HuH-7.5 (cell line): ENCODE measurements around the gene NEK7.
A peak's percentile ranks its signal among the peaks of the same experiment; 100 is the strongest.

Source experiments
- DNase-seq: peaks from one replicate; pipeline ENCODE4 v3.0.0; 2011; ENCODE audit warnings: low spot score

Gene NEK7

GRCh38 chr1:198147216-198147615 is 9.6 kb upstream of the NEK7 start:
- DNase-seq = no peak

GRCh38 chr1:198150369-198150768 is 6.4 kb upstream of the NEK7 start:
- DNase-seq = no peak

DNA sequence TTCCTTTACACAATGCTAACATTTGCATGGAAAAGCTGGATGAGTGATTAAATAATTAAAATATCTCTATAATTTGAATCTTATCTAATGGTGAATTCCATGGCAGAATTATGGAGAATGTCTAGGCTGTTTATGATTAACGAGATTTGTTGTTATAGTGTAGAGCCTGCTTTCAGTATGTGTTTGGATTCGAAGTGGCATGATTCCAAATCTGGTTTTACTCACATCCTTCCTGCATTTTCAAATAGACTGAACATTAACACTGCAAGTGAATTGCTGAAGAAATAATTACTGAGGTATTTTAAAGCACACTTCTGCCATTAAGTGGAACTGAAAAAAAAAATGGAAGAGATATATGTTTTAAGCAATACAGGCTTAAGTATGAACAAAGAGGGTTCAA is 5.1 kb upstream of the NEK7 start:
- no peak for DNase-seq

GRCh38 chr1:198153103-198153502 is 3.7 kb upstream of the NEK7 start:
- no peak for DNase-seq

DNA sequence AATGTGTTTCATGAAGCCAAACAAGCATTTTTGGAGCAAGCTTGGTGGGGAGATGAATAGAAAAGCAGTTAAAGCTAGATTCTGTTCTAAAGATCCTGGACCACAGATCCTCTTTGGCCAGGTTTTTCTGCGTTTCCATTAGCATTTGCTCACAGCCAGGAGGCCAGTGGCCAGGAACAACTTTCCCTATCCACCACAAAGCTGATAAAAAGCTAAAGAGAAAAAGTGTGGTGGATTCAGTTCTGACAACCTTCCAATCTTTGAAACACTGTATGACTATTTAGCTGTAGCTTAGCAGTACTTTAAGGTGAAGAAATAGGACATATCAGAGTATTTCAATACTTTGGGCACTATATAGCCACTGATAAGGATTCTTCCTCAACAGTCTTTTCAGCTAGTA is 3.0 kb upstream of the NEK7 start:
- no peak for DNase-seq

- no peak for DNase-seq
Measured at GRCh38 chr1:198155253-198155652, 1.5 kb upstream of the NEK7 start.

GRCh38 chr1:198156111-198156744 is 570 bp upstream of the NEK7 start:
- DNase-seq = peak; percentile 63

- DNase-seq = peak; percentile 83
Measured at GRCh38 chr1:198157241-198157846, 546 bp downstream of the NEK7 start.

DNA sequence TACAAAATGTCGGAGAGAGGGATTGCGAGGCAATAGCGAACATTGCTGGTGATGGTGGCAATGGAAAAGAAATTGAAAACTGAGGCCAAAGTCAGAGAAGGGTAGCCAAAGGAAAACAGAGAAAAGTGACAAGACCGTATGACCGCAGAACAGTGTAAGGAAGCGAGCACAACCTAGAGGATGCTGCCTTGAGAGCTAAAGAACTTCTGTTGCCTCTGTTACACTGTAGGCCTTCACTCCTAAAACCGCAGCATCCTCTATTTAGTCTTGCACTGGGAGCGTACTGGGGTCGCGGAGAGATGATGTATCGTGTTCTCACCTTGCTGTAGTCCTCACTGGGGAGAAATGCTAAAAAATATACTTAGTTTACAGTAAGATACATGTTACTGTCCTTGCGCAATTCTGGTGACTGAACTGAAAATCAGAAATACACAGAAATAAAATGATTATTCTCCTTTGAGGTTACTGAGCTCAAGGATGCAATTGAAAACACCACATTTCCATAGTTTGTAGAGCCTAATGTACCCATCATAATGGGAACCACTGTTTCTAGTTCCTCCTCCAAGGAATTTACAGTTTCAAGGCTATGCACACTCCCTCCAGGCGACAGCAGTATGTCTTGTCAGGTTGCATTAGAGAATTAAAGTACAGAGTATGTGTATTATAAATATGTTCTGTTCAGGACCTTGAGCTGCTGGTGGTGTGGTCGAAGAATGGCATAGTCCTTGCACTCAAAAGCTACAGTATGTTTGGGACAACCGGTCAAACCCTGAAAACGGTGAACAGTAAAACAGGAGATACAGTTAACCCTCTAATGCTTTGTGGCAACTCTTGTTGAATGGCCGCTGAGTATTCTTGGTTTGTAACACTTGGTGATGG is 1.3 kb downstream of the NEK7 start:
- DNase-seq = no peak

- peak; percentile 86 for DNase-seq
Measured at GRCh38 chr1:198158735-198159589, 2.2 kb downstream of the NEK7 start.

DNA sequence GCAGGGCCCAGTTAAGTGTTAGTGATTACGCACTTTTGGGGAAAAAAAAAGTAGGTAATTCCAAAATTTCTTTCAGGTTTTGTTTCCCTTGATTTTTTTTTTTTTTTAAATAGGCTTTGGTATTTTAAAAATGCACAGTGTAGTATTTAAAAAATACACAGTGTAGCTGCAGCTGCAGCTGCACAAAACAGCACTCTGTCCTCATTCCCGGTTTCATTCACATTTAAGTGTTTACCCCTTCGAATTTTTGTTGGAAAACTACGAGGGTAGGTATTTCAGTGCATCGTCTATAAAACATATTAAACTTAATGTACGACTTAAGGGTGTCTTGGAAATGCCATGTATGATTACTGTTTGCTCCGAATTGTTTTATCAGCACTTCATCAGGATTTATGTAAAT is 3.4 kb downstream of the NEK7 start:
- no peak for DNase-seq

- no peak for DNase-seq
Measured at GRCh38 chr1:198160946-198161614, 4.3 kb downstream of the NEK7 start.

DNA sequence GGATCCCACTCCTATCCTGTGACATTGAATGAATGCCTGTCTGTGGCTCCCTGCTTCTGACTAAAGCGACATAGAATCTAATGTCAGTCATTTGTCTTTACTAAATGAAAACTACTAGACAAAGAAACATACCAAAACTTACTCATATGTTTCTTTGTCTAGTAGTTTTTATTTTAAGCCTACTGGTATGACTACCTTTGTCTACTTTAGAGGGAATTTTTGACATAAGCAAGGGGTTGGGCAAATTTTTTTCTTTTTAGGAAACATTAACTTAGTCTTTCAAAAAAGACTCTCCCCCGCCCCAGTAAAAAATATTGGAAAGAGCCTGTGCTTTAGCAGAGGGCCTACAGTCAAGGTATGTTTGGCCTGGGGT is 4.9 kb downstream of the NEK7 start:
- no peak for DNase-seq

DNA sequence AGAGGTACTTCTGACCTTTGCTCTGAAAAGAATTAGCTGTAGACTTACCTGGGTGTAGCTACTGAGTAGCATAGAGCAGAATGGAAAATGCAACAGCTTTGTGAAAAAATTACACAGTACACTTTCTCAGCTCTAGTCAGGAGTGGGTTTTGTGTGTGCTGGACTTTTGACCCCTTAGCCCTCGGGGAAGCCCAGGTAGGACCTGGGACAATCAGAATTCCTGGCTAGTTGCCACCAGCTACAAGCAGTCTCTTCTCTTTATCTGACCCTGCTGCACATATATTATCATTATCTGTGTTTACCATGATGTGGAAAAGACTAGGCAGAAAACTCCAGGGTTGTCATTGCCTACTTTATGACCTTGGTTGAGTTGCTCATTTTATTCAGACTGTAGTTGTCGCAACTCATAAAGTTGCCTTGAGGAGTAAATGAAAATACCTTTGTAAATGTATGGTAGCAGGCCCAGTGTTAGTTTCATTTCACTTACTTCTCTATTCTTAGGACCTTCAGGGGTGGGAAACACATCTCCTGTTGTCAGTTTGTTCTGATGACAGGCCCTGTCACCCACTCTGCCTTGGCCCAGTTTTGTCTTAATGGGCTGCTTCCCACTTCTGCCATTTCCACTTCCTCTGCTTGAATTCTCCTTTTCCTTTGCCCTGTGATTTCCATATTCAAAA is 5.4 kb downstream of the NEK7 start:
- peak; percentile 37 for DNase-seq

GRCh38 chr1:198165927-198166647 is 9.3 kb downstream of the NEK7 start:
- DNase-seq = no peak

- DNase-seq = no peak
Measured at GRCh38 chr1:198166900-198167299, 10.1 kb downstream of the NEK7 start.

GRCh38 chr1:198167436-198167934 is 10.7 kb downstream of the NEK7 start:
- DNase-seq = no peak

- no peak for DNase-seq
Measured at GRCh38 chr1:198168227-198168626, 11.4 kb downstream of the NEK7 start.

DNA sequence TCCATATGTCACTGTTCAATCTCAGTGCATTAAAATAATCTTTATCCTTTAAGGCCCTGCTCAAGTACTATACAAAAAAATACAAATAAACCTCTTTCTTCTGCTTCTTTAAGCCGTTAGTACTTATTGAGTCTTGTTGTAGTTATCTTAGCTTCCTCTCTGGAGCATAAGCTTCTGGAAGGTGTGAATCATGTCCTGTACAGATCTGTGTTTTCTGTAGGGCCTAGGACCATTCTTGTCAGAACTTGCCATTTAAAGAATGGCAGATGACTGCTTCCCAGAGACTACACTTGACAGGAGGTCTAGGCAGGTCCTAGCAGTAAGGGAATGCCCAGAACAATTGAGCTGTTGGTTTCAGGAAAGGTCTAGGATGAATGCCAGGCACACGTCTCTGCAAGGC is 12.9 kb downstream of the NEK7 start:
- no peak for DNase-seq
